Mesenchymal stem cell (in vitro differentiated cells and primary cell): ENCODE results near the gene IL1A.

ENCODE experiments used
- DNase-seq: peaks from one replicate; pipeline ENCODE4 v3.0.0-alpha.2; 2013
- H2AFZ ChIP-seq: one replicate; pipeline ENCODE4 v1.6.1; 2013; ENCODE audit warnings: low read depth, mild to moderate bottlenecking, control low read depth, inconsistent platforms, low read length, moderate library complexity
- H2AK5ac ChIP-seq: 2 replicates; pipeline ENCODE4 v1.6.1; 2013; ENCODE audit warnings: low read length, moderate library complexity, mild to moderate bottlenecking, inconsistent platforms; ENCODE audit not compliant: severe bottlenecking
- H2BK120ac ChIP-seq: one replicate; pipeline ENCODE4 v1.6.1; 2013; ENCODE audit warnings: low read depth, mild to moderate bottlenecking, inconsistent platforms, low read length, moderate library complexity
- H2BK12ac ChIP-seq, 2 experiments: one replicate each; pipeline ENCODE4 v1.6.1; 2013; ENCODE audit warnings: inconsistent platforms in 2 of 2, low read length in 2 of 2, mild to moderate bottlenecking in 2 of 2, moderate library complexity in 2 of 2, control low read depth in 1 of 2
- H2BK15ac ChIP-seq: one replicate; pipeline ENCODE4 v1.6.1; 2013; ENCODE audit warnings: mild to moderate bottlenecking, low read depth, inconsistent platforms; ENCODE audit not compliant: poor library complexity, severe bottlenecking
- H2BK5ac ChIP-seq: 2 replicates; pipeline ENCODE4 v1.6.1; 2013; ENCODE audit warnings: low read depth, mild to moderate bottlenecking, low read length, control low read depth, inconsistent platforms; ENCODE audit not compliant: poor library complexity, severe bottlenecking
- H3K14ac ChIP-seq, 2 experiments: one replicate each; pipeline ENCODE4 v1.6.1; 2013; ENCODE audit warnings: inconsistent platforms in 2 of 2, low read length in 2 of 2, control low read depth in 1 of 2, mild to moderate bottlenecking in 1 of 2, moderate library complexity in 1 of 2
- H3K18ac ChIP-seq, 2 experiments: one replicate each; pipeline ENCODE4 v1.6.1; 2013; ENCODE audit warnings: inconsistent platforms in 2 of 2, low read length in 2 of 2, control low read depth in 1 of 2, low read depth in 1 of 2, mild to moderate bottlenecking in 1 of 2
- H3K23ac ChIP-seq, 2 experiments: one replicate each; pipeline ENCODE4 v1.6.1; 2013; ENCODE audit warnings: inconsistent platforms in 2 of 2, low read length in 2 of 2, mild to moderate bottlenecking in 2 of 2, moderate library complexity in 2 of 2, control low read depth in 1 of 2
- H3K27ac ChIP-seq: 2 replicates; pipeline ENCODE4 v1.5.1; 2013; ENCODE audit warnings: mild to moderate bottlenecking, moderate library complexity, low read length, control low read depth, inconsistent platforms; ENCODE audit not compliant: poor library complexity, severe bottlenecking
- H3K27me3 ChIP-seq, 2 experiments: 2 replicates each; pipeline versions ENCODE4 v1.6.1 to v1.7.0; 2013; ENCODE audit warnings: low read length in 2 of 2, mild to moderate bottlenecking in 2 of 2, moderate library complexity in 2 of 2, control low read depth in 1 of 2, inconsistent platforms in 1 of 2; ENCODE audit not compliant: control insufficient read depth in 1 of 2, insufficient read depth in 1 of 2
- H3K36me3 ChIP-seq, 2 experiments: 2 replicates each; pipeline versions ENCODE4 v1.6.1 to v1.7.0; 2013; ENCODE audit warnings: low read length in 2 of 2, control low read depth in 1 of 2, inconsistent platforms in 1 of 2, low read depth in 1 of 2, mild to moderate bottlenecking in 1 of 2; ENCODE audit not compliant: insufficient read depth in 2 of 2, control insufficient read depth in 1 of 2
- H3K4ac ChIP-seq, 2 experiments: one replicate each; pipeline ENCODE4 v1.6.1; 2013; ENCODE audit warnings: inconsistent platforms in 2 of 2, low read length in 2 of 2, mild to moderate bottlenecking in 2 of 2, moderate library complexity in 2 of 2, control low read depth in 1 of 2, low read depth in 1 of 2
- H3K4me1 ChIP-seq: 2 replicates; pipeline ENCODE4 v1.6.1; 2013; ENCODE audit warnings: low read depth, low read length, control low read depth; ENCODE audit not compliant: control insufficient read depth, insufficient read depth
- H3K4me2 ChIP-seq: 2 replicates; pipeline ENCODE4 v1.6.1; 2013; ENCODE audit warnings: low read length, mild to moderate bottlenecking, inconsistent platforms; ENCODE audit not compliant: poor library complexity, severe bottlenecking
- H3K4me3 ChIP-seq, 2 experiments: 2 replicates each; pipeline versions ENCODE4 v1.5.1 to v1.7.0; 2013; ENCODE audit warnings: low read length in 2 of 2, mild to moderate bottlenecking in 2 of 2, control low read depth in 1 of 2, low read depth in 1 of 2; ENCODE audit not compliant: insufficient read depth in 1 of 2
- H3K79me1 ChIP-seq: replicated peaks from 2 replicates; pipeline ENCODE4 v1.6.1; 2013; ENCODE audit warnings: mild to moderate bottlenecking, control low read depth, low read length, inconsistent platforms; ENCODE audit not compliant: poor library complexity, severe bottlenecking
- H3K9ac ChIP-seq: 2 replicates; pipeline ENCODE4 v1.7.0; 2013; ENCODE audit warnings: mild to moderate bottlenecking, low read length, moderate library complexity
- H3K9me3 ChIP-seq: 2 replicates; pipeline ENCODE4 v1.7.0; 2013; ENCODE audit warnings: mild to moderate bottlenecking, low read length; ENCODE audit not compliant: control insufficient read depth
- H4K8ac ChIP-seq: one replicate; pipeline ENCODE4 v1.6.1; 2013; ENCODE audit warnings: inconsistent platforms, mild to moderate bottlenecking, low read length, moderate library complexity
- H4K91ac ChIP-seq: one replicate; pipeline ENCODE4 v1.6.1; 2013; ENCODE audit warnings: mild to moderate bottlenecking, low read length, inconsistent platforms
- WGBS: methylation state at CpG from one replicate; pipeline ENCODE4 v1.1.7; 2013; ENCODE audit warnings: mixed read lengths; 5-methylcytosine and 5-hydroxymethylcytosine counted together

IL1A gene

DNA sequence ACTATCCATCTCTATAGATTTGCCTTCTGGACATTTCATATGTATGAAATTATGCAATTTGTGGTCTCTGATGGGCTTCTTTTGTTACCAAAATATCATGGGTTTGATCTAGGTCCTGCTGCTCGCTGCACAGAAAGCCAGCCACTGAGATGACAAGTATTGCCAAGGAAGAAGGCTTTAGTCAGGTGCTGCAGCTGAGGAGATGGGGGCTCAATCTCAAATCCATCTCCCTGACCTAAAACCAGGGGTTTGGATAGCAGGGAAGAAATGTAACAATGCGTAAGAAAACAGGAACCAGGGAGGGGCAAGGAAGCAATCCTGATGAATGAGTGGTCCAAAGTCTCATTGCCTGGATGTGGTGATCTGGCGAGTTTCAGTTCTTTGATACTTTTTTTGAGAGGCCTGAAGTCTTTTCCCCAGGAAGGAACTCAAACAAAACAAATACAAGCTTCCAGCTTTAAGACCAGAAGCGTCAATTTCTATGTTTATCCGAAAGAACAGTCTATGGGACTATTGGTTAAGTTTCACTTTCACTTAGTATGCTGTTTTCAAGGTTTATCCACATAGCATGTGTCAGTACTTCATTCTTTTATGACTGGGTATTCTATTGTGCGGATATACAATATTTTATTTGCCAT, 16.5 kb downstream of the IL1A start:
- Histone ChIP-seq H2BK120ac (no peak overlapping the region), H3K14ac (no peak overlapping the region), H3K4me3 (peak overlapping the region in 1 of 2 experiments; percentile 52), H2BK15ac (no peak overlapping the region), H3K36me3 (no peaks in the 10 kb centered on the region), H3K4me1 (no peaks in the 10 kb centered on the region), H3K79me1 (peaks cover 10% of the 10 kb centered on the region), H2AK5ac (no peak overlapping the region), H4K8ac (no peak overlapping the region), H3K27ac (no peak overlapping the region), H4K91ac (no peak overlapping the region), H3K4me2 (no peak overlapping the region), H3K9me3 (no peaks in the 10 kb centered on the region), H2BK12ac (no peak overlapping the region), H3K18ac (no peak overlapping the region), H2AFZ (no peak overlapping the region), H3K23ac (no peak overlapping the region), H2BK5ac (no peak overlapping the region), H3K27me3 (no peaks in the 10 kb centered on the region), H3K4ac (no peak overlapping the region), H3K9ac (peak overlapping the region; percentile 30)
- peak; percentile 56 for DNase-seq
- WGBS: 74% methylated on average over 3 of the region's 6 CpGs

DNA sequence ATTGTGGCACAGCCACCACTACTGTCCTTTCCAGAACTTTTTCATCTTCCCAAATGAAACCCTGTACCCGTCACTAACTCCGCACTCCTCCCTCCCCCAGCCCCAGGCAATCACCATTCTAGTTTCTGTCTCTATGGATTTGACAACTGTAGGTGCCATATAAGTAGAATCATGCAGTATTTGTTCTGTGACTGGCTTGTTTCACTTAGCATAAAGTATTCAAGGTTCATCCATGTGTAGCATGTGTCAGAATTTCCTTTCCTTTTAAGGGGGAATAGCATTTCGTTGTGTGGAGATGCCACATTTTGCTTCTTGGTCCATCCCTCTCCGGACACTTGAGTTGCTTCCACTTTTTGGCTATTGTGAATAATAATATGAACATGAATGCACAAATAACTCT, 19.0 kb downstream of the IL1A start:
- Histone ChIP-seq H4K91ac (no peak overlapping the region), H3K4ac (no peak overlapping the region), H3K23ac (no peak overlapping the region), H3K4me1 (peaks cover 1% of the 10 kb centered on the region), H3K9me3 (no peaks in the 10 kb centered on the region), H3K4me2 (peak overlapping the region; percentile 32), H3K14ac (no peak overlapping the region), H3K27me3 (no peaks in the 10 kb centered on the region), H2BK12ac (peak overlapping the region in 1 of 2 experiments; percentile 87), H2AFZ (peak overlapping the region; percentile 49), H3K9ac (peak overlapping the region; percentile 80), H3K36me3 (no peaks in the 10 kb centered on the region), H2BK5ac (no peak overlapping the region), H3K27ac (no peak overlapping the region), H4K8ac (no peak overlapping the region), H3K18ac (no peak overlapping the region), H3K79me1 (peaks cover 18% of the 10 kb centered on the region), H3K4me3 (peak overlapping the region in 1 of 2 experiments; percentile 95), H2BK120ac (no peak overlapping the region), H2AK5ac (no peak overlapping the region), H2BK15ac (no peak overlapping the region)
- no peak for DNase-seq
- 82% methylated on average over 3 of the region's 4 CpGs for WGBS

DNA sequence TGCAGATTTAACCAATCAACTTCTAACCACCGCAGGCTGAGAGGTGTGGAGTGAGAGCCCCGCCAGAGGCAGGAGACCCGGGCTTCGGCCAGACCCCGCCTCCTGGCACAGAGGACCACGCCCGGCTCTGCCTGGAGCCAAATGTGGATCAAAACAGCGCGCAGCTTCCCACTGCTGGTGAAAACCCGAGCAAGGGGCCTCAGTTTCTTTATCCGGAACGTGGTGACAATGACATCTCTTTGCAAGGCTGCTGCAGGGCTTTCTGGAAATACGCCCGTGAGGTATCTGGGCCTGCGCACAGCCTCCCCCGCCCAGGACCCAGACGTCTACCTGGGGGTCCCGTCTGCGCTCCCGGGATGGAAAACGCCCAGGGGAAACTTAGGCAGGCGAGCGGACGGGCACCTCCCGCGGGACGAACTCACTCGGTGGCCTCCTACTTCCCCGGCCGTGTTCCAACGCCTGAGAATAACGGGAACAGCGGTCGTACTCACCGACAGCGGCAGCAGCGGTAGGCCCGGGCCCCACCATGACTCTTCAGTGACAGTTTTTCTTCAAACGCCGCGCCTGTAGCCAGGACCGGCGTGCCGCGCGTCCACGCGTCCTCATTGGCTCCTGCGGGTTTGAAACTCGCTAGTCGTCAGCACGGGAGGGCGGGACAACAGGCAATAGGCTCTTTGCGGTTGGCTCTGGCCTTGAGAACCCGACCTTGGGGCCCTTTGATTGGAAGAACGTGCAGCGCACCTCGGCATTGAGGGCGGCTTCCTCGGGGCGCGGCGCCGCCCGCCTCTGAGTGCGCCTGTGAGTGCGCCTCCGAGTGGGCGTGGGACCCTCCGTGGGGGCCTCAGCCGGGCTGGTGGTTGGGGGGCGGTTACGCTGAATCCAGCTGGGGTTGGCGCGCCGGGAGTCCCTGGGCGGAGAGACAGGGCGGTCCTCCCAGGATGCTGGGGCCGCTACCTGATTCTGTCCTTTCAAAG, 19.9 kb downstream of the IL1A start, which contains the start of gene CKAP2L:
Gene CKAP2L, minus strand, starts transcription at position 539 of the 974 bp plus-strand sequence. Its CDS starts 11 bp downstream, at position 528.
- under 1% methylated on average over 74 of the region's 79 CpGs for WGBS
- DNase-seq: peak; percentile 98
- peak within 1 kb of the TSS; percentile 99 for H3K4me2 ChIP-seq

DNA sequence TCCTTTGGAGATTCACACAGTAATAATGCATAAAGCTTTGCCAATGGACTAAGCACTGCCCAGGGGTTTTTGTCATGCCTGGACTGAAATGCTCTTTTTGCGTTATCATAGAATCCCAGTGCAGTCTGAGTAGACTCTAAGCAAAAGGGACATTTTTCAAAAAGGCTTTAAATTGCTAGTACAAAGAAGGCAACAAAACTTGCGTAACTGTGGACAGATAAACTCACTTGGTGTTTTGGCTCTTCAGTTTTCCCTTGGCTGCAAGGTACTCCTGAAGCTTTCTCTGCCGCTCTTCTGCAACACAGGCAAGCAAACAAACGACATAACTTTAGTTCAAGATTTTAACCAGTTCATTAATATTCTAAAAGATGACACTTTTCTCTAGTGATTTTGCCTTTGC, 22.0 kb downstream of the IL1A start:
- H3K27me3 ChIP-seq: no peaks in the 10 kb centered on the region
- H3K36me3 ChIP-seq: no peaks in the 10 kb centered on the region
- H3K14ac ChIP-seq: no peak overlapping the region
- H3K9me3 ChIP-seq: no peaks in the 10 kb centered on the region
- peaks cover 1% of the 10 kb centered on the region for H3K4me1 ChIP-seq
- no peak overlapping the region for H3K27ac ChIP-seq
- no peak overlapping the region for H4K8ac ChIP-seq
- H2BK12ac ChIP-seq: no peak overlapping the region
- peaks cover 25% of the 10 kb centered on the region for H3K79me1 ChIP-seq
- no peak overlapping the region for H3K4me3 ChIP-seq
- WGBS: 95% methylated on average over 4 of the region's 4 CpGs
- H3K23ac ChIP-seq: no peak overlapping the region
- no peak overlapping the region for H3K4ac ChIP-seq
- no peak overlapping the region for H3K9ac ChIP-seq
- no peak overlapping the region for H3K18ac ChIP-seq
- no peak overlapping the region for H2AK5ac ChIP-seq
- DNase-seq: no peak
- H2BK5ac ChIP-seq: no peak overlapping the region
- no peak overlapping the region for H4K91ac ChIP-seq
- no peak overlapping the region for H3K4me2 ChIP-seq
- H2AFZ ChIP-seq: no peak overlapping the region
- H2BK120ac ChIP-seq: no peak overlapping the region
- no peak overlapping the region for H2BK15ac ChIP-seq

More for the DNA sequence above, 19.9 kb downstream of the IL1A start, which contains the start of gene CKAP2L:
- Histone ChIP-seq H3K4ac (peak within 1 kb of the TSS in 1 of 2 experiments; percentile 41), H3K18ac (peak within 1 kb of the TSS; percentile 30 to 37), H2AK5ac (no peak within 1 kb of the TSS), H4K8ac (peak within 1 kb of the TSS; percentile 42), H3K4me3 (peak within 1 kb of the TSS; percentile 80 to 95), H2BK12ac (peak within 1 kb of the TSS in 1 of 2 experiments; percentile 87), H3K9me3 (no peaks in the 10 kb centered on the region), H3K27me3 (no peaks in the 10 kb centered on the region), H3K36me3 (no peaks in the 10 kb centered on the region), H3K4me1 (peaks cover 1% of the 10 kb centered on the region), H4K91ac (no peak within 1 kb of the TSS), H3K9ac (peak within 1 kb of the TSS; percentile 80), H3K14ac (no peak within 1 kb of the TSS), H3K23ac (no peak within 1 kb of the TSS), H2BK5ac (peak within 1 kb of the TSS; percentile 59), H2AFZ (peak within 1 kb of the TSS; percentile 49), H2BK15ac (peak within 1 kb of the TSS; percentile 12), H3K27ac (no peak within 1 kb of the TSS), H2BK120ac (peak within 1 kb of the TSS; percentile 23), H3K79me1 (peaks cover 18% of the 10 kb centered on the region)
